Osteocyte (in vitro differentiated cells): ENCODE results near the gene DYRK1A. TPM values are rescaled to one million over a fixed set of nuclear protein-coding genes. Genes with fewer than 3 reads are reported as not detected.

Experiments used
- DNase-seq: peaks from one replicate; pipeline ENCODE4 v3.0.0; 2021; ENCODE audit warnings: mixed read lengths; ENCODE audit not compliant: unreplicated experiment; ENCODE audit errors: extremely low spot score
- H3K27ac Mint-ChIP-seq: one replicate; pipeline ENCODE4 v1.8.0; 2021; ENCODE audit warnings: mild to moderate bottlenecking, mixed read lengths; ENCODE audit not compliant: unreplicated experiment
- H3K27me3 Mint-ChIP-seq: one replicate; pipeline ENCODE4 v1.8.0; 2021; ENCODE audit warnings: mixed read lengths; ENCODE audit not compliant: unreplicated experiment
- H3K36me3 Mint-ChIP-seq: one replicate; pipeline ENCODE4 v1.8.0; 2021; ENCODE audit warnings: mixed read lengths; ENCODE audit not compliant: unreplicated experiment
- H3K4me1 Mint-ChIP-seq: one replicate; pipeline ENCODE4 v1.8.0; 2021; ENCODE audit warnings: mixed read lengths; ENCODE audit not compliant: unreplicated experiment
- H3K4me3 Mint-ChIP-seq: one replicate; pipeline ENCODE4 v1.8.0; 2021; ENCODE audit warnings: mild to moderate bottlenecking, moderate library complexity, mixed read lengths; ENCODE audit not compliant: unreplicated experiment
- H3K9me3 Mint-ChIP-seq: one replicate; pipeline ENCODE4 v1.8.0; 2021; ENCODE audit warnings: mixed read lengths; ENCODE audit not compliant: unreplicated experiment
- total RNA-seq: library from RNA; stranded (reverse); gene quantifications from 2 replicates; pipeline ENCODE4 v1.2.1, GENCODE V29; 2021
- TF ChIP-seq, protein P1 (sequence below): fragments of 200-600 bp; sonication (generic); IDR thresholded peaks from 2 replicates; pipeline ENCODE4 v1.5.0; 2021; ENCODE audit warnings: antibody characterized with exemption, mild to moderate bottlenecking, moderate library complexity

Gene DYRK1A
- total RNA-seq, 1 donor from 2014 or later = 63.2 TPM

DNA sequence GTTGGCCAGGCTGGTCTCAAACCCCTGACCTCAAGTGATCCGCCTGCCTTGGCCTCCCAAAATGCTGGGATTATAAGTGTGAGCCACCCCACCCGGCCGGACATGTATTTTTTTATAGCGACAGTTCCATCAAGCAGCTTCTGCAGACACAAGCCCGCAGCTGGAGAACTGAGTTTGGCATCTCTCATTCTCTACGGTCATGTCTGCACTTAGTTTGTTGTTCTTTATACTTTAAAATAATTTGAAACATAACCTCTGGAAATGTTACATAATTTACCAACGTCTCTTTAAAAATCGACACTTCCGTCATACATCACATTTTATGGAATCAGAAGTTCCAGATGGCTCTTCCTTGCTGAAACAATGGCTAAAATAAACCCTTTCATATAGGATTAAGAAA, 183.6 kb downstream of the DYRK1A start:
- Mint-ChIP-seq H3K4me3 (no peak overlapping the region), H3K9me3 (no peaks in the 10 kb centered on the region), H3K36me3 (no peaks in the 10 kb centered on the region), H3K27ac (no peak overlapping the region), H3K27me3 (no peaks in the 10 kb centered on the region), H3K4me1 (peaks cover 27% of the 10 kb centered on the region)
- DNase-seq = no peak
- TF ChIP-seq, protein P1, sequence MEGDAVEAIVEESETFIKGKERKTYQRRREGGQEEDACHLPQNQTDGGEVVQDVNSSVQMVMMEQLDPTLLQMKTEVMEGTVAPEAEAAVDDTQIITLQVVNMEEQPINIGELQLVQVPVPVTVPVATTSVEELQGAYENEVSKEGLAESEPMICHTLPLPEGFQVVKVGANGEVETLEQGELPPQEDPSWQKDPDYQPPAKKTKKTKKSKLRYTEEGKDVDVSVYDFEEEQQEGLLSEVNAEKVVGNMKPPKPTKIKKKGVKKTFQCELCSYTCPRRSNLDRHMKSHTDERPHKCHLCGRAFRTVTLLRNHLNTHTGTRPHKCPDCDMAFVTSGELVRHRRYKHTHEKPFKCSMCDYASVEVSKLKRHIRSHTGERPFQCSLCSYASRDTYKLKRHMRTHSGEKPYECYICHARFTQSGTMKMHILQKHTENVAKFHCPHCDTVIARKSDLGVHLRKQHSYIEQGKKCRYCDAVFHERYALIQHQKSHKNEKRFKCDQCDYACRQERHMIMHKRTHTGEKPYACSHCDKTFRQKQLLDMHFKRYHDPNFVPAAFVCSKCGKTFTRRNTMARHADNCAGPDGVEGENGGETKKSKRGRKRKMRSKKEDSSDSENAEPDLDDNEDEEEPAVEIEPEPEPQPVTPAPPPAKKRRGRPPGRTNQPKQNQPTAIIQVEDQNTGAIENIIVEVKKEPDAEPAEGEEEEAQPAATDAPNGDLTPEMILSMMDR = no peak

GRCh38 chr21:37550618-37551330, 184.2 kb downstream of the DYRK1A start:
- Mint-ChIP-seq H3K27ac (peak overlapping the region; percentile 54), H3K36me3 (no peaks in the 10 kb centered on the region), H3K4me1 (peaks cover 27% of the 10 kb centered on the region), H3K4me3 (peak overlapping the region; percentile 6), H3K9me3 (no peaks in the 10 kb centered on the region), H3K27me3 (no peaks in the 10 kb centered on the region)
- TF ChIP-seq, protein P1 = no peak
- peak; percentile 44 for DNase-seq

GRCh38 chr21:37551331-37551992, 184.9 kb downstream of the DYRK1A start:
- TF ChIP-seq, protein P1 = no peak
- Mint-ChIP-seq H3K27ac (peak overlapping the region; percentile 54), H3K4me1 (peaks cover 27% of the 10 kb centered on the region), H3K36me3 (no peaks in the 10 kb centered on the region), H3K27me3 (no peaks in the 10 kb centered on the region), H3K9me3 (no peaks in the 10 kb centered on the region), H3K4me3 (peak overlapping the region; percentile 6)
- DNase-seq = peak; percentile 84

DNA sequence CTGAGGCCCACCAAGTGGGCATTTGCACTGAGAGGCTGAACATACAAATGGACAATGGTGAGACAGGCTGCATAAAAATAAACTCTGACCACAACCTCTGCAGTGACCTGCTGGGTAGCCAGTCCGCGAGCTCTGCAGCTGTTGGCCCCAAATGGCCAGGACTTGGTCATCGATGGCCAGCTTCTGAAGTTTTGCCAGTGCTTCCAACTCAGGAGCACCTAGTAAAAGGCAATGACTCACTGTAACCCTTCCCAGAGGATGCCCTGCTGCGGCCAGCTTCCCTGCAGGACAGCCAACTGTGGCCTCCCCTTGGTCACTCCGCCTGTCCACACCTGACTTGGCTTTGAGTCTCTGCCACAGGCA, 185.4 kb downstream of the DYRK1A start:
- no peaks in the 10 kb centered on the region for H3K27me3 Mint-ChIP-seq
- H3K4me3 Mint-ChIP-seq = no peak overlapping the region
- peaks cover 27% of the 10 kb centered on the region for H3K4me1 Mint-ChIP-seq
- no peaks in the 10 kb centered on the region for H3K36me3 Mint-ChIP-seq
- H3K9me3 Mint-ChIP-seq = no peaks in the 10 kb centered on the region
- peak; percentile 77 for DNase-seq
- TF ChIP-seq, protein P1 = no peak
- H3K27ac Mint-ChIP-seq = peak overlapping the region; percentile 54

DNA sequence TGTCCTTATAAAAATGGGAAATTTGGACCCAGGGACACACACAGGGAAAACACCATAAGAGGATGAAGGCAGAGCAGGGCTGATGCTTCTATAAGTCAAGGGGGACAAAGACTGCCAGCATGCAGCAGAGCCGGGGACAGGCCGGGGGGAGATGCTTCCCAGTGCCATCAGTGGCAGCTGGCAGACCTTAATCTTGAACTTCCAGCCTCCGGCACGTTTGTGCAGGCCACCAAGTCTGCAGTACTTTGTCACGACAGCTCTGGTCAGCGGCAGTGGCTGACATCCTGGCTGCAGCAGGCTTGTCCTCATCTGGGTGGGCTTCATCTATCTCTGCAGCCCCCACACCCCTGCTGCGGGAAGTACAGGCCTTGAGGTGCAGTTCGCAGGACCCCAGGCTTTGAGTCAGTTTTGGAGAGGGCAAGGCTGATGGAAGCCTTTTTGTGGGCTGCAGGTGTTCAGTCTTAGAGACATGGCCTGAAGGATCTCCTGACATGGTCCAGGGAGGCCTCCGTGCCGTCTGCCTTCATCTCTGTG, 186.0 kb downstream of the DYRK1A start:
- no peak overlapping the region for H3K4me3 Mint-ChIP-seq
- peak; percentile 75 for DNase-seq
- H3K27ac Mint-ChIP-seq = no peak overlapping the region
- no peaks in the 10 kb centered on the region for H3K36me3 Mint-ChIP-seq
- TF ChIP-seq, protein P1 = no peak
- no peaks in the 10 kb centered on the region for H3K9me3 Mint-ChIP-seq
- H3K27me3 Mint-ChIP-seq = no peaks in the 10 kb centered on the region
- peaks cover 27% of the 10 kb centered on the region for H3K4me1 Mint-ChIP-seq
